ENCODE results near the gene SERINC5.

GRCh38 chr5:80240368-80240986 is 15.4 kb downstream of the SERINC5 start:
- TF ChIP-seq, protein P1, sequence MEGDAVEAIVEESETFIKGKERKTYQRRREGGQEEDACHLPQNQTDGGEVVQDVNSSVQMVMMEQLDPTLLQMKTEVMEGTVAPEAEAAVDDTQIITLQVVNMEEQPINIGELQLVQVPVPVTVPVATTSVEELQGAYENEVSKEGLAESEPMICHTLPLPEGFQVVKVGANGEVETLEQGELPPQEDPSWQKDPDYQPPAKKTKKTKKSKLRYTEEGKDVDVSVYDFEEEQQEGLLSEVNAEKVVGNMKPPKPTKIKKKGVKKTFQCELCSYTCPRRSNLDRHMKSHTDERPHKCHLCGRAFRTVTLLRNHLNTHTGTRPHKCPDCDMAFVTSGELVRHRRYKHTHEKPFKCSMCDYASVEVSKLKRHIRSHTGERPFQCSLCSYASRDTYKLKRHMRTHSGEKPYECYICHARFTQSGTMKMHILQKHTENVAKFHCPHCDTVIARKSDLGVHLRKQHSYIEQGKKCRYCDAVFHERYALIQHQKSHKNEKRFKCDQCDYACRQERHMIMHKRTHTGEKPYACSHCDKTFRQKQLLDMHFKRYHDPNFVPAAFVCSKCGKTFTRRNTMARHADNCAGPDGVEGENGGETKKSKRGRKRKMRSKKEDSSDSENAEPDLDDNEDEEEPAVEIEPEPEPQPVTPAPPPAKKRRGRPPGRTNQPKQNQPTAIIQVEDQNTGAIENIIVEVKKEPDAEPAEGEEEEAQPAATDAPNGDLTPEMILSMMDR (IDR thresholded peaks at IDR 0.05) = no peak
- TF ChIP-seq POLR2A (IDR thresholded peaks at IDR 0.05) = no peak

Measured in testis (tissue), 2 donors.